HG03039 (cell line): Measurements from ENCODE around the gene KLHL12.
A peak's percentile ranks its signal among the peaks of the same experiment; 100 is the strongest.

Source experiments
- ATAC-seq: cut with Tn5 transposase; IDR thresholded peaks from one replicate; pipeline ENCODE4 v1.9.1; 2021; ENCODE audit warnings: mild to moderate bottlenecking, moderate library complexity; ENCODE audit not compliant: unreplicated experiment

The KLHL12 gene

GRCh38 chr1:202888531-202889360 lies 38.3 kb downstream of the KLHL12 start, which contains the start of gene RABIF:
TSS of gene RABIF (minus strand) at chr1:202889149. CDS start at chr1:202889098, 51 bp downstream.
- peak; percentile 83 for ATAC-seq

DNA sequence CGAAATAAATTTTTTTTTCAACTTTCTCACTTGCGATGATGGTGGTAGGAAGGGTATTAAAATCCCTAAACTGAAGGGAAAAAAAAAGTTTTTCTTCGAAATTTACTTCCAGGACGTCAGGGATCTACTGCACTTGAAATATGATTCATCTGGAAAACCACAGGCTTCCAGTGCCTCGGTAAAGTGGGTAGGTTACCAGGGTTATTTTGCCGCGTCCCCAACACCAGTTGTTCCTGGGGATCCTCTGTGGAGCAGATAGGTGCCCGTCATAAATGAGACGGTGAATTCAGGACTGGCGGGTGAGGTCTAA lies 38.9 kb downstream of the KLHL12 start:
- ATAC-seq, result no peak

- no peak for ATAC-seq
These were observed 46.0 kb downstream of the KLHL12 start for GRCh38 chr1:202880961-202881460.

DNA sequence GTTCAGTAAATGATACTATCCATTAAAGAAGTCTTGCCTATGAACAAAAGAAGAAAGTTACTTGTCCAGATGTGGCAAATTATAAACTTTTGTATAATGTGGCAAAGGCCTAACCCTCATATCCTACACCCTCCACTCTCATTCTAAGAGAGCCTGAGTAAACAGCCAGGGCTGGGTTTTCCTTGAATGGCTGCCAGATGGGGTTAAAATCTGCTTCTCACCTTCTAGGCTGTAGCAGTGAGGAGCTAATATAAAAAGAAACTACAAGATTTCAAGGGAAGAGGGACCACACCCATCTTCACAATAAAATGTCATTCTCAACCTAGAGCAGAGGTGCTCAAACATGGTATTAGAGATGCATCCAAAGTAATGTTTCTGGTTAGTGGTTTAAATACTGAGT lies 47.0 kb downstream of the KLHL12 start:
- ATAC-seq, result no peak

GRCh38 chr1:202879128-202879527 lies 47.9 kb downstream of the KLHL12 start:
- ATAC-seq, result no peak

- no peak for ATAC-seq
These were observed 54.0 kb downstream of the KLHL12 start for GRCh38 chr1:202873026-202873425.

- ATAC-seq, result no peak
These were observed 55.7 kb downstream of the KLHL12 start for GRCh38 chr1:202871367-202871766.

DNA sequence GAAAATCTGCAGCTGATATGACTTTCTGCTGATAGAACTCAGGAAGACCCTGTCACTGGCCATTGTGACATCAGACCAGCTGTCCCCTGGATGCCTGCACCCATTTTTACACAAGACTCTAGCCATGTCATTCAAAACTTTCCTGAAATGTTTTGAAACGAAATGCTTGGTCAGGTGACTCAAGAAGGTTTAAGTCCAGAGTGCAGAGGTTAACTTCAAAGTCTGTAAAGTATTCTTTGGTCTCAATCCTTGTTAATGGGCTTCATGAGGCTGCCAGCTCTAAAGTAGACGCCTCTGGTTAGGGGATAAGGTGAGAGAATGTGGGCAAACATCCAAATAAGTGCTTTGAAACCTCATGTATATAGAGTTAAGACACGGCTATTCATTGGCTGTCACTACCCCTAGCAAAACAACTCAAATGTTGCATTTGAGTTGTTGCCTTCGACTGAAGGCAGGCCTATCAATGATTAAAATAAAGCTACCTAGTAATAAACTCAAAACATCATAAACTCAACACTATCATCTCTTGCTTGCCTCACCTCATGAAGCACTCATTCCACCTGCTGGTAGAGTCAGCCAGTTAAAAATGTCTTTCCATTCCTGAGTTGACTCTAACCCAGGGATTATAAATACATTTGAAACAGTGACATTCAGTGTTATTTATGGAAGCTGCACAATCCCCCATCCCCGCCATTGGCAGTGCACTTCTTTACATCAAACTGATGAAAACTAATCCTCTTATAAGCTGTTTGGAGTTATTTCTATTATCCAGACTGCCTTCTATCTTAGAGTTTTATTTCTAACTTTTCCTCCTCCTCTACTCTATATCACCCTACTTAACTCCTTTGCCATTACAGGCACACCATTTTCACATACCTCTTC lies 64.1 kb downstream of the KLHL12 start:
- no peak for ATAC-seq

- peak; percentile 89 for ATAC-seq
These were observed 65.5 kb downstream of the KLHL12 start for GRCh38 chr1:202861420-202862132.

DNA sequence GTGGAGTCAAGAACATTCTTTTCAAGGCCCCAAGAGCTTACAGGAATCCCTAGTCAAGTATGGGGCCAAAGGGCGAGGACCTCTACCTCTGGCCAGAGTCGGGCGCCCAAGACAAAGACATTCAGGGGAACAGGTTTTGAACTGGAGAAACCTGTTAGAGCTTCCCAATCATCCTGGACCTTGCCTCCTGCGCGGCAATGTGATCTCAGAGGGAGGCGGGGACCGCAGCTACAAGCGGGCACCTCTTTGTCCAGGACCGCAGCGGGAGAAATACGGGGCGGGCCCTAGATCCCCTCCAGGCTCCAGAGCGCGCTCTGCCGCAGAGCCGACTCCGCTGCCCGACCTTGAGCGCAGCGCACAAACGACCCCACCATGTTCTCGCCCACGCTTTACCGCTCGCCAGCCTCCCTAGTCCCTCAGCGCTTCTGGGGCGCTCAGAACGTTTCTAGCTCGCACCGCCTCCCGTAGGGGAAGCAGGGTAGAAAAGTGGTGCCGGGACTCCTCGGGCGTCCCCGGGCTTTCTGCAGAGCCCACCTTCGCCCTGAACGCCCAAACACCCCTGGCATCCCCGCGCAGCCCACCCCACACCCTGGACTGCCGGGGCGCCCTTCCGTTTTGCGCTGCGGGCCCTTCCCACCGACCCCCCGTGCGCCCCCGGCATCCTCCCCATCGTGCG lies 66.2 kb downstream of the KLHL12 start:
- ATAC-seq, result peak; percentile 24

DNA sequence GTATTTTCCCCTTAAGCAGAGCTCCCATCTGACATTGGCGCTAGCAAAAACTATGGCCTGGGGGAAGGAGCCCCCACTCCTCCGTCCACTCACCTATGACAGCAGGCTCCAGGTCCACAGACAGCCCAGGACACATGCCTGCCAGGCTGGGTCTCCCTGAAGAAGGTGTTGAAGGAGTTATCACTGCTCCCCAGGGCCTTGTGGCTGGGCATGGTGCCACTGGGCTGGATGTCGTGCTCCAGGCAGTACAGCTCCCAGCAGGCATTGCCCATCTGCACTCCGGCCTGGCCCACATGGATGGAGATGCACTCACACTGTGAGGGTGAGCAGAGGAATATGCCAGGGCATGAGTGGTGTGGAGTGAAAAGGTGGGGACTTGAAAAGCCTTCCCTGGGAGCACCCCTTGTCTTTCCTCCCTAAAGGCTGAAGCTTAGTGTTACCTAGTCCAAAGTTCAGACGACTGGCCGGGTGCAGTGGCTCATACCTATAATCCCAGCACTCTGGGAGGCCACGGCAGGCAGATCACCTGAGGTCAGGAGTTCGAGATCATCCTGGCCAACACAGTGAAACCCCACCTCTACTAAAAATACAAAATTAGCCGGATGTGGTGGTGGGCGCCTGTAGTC lies 68.1 kb downstream of the KLHL12 start:
- no peak for ATAC-seq

GRCh38 chr1:202858331-202858730 lies 68.7 kb downstream of the KLHL12 start:
- no peak for ATAC-seq

GRCh38 chr1:202857136-202857610 lies 69.9 kb downstream of the KLHL12 start:
- ATAC-seq, result no peak

- ATAC-seq, result no peak
These were observed 71.0 kb downstream of the KLHL12 start for GRCh38 chr1:202856014-202856413.

GRCh38 chr1:202854787-202855186 lies 72.2 kb downstream of the KLHL12 start:
- ATAC-seq, result no peak

DNA sequence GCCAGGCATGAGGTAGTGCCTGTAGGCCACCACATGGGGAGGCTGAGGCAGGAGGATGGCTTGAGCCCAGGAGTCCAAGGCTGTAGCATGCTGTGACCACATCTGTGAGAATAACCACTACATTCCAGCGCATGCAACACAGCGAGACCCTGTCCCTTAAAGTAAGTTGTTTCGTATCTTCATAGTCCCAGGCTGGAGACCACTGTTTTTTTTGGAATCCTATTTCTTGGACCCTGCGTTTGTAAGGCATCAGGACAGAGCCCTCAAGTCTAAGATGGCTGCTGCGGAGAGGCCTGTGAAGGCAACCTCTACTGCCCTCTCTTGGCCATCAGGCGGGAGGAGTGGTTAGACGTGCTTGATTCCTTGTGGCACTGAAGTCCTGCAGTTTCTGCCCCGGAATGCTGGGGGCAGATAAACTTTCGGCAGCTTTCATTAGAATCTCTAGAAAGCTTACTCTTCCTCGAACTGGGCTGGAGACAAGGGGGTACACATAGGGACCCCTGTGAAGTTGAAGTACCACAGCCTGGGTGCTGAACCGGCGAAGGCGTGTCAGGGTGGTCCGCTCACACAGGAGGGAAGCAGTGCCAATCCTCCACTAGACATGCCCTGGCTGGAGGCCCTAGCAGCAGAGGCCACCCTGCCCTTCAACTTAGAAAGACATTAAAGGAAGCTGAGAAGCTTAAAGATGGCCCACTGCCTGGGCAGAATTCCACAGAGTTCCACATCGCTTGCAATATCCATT lies 74.7 kb downstream of the KLHL12 start:
- no peak for ATAC-seq

- no peak for ATAC-seq
These were observed 76.3 kb downstream of the KLHL12 start for GRCh38 chr1:202850593-202851362.

DNA sequence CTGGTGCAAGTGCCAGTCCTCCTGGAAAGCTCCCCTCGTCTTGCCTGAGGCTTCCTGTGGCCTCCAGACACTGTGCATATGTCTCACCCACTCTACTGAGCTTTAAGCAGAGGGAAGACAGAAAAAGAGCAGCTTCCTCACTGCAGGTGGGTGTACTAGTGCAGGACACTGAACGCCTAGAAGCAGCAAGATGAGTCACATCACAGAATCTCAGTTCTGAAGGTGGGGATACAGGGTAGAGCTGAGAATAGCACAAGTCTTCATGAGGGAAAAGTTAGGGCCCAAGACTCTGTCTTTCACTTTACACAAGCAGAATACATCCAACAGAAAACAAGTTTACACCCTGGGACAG lies 78.9 kb downstream of the KLHL12 start:
- ATAC-seq, result peak; percentile 70

DNA sequence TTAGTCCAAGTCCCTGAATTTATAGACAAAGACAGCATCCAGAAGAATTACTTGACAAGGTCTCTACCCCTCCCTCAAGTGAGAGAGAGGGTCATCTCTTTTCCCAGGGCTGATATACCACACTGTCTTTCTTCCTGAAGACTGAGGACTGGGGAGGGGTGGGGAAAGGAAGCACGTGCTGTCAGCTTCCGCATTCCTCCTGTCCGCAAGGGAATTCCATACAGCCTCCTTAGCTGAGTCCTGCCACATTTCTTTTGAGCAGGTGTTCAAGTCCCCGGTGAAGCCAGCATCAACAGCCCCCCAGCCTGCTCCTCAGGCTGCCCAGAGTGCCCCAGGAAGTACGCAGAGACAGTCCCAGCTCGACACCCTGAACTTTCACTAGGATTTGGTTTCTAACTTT lies 82.1 kb downstream of the KLHL12 start:
- ATAC-seq, result no peak
